MV-4-11 (cell line): ENCODE results near the gene OPRL1.

Experiments
- DNase-seq: peaks from one replicate; lab custom pipeline; 2025; lab: John Stamatoyannopoulos, UW

Gene OPRL1

DNA sequence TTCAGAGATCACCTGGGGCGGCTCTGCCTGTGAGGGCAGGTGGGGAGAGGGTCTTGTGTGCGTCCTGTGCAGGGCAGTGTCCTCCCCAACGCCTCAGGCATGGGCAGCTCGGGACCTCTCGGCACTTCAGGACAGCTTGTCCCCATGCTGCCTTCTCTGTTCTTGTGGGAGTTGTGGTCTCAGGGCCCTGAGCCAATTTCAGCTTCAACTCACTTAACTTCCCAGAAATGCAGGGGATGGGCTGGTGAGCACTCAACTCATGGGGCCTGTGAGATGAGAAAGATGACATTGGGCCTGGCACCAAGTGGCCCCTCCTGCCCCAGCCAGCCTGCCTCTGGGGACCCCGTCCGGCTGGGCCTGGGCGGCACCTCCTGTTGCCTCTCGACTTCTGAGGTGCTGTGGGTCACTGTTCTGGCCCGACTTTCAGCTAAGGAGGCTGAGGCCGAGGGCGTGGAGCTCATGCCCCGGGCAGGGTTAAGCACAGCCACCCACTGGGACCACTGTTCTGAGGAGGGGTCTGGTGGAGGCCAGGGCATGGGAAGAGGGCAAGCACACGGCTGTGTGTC is 7.3 kb upstream of the OPRL1 start:
- peak; percentile 25 for DNase-seq

DNA sequence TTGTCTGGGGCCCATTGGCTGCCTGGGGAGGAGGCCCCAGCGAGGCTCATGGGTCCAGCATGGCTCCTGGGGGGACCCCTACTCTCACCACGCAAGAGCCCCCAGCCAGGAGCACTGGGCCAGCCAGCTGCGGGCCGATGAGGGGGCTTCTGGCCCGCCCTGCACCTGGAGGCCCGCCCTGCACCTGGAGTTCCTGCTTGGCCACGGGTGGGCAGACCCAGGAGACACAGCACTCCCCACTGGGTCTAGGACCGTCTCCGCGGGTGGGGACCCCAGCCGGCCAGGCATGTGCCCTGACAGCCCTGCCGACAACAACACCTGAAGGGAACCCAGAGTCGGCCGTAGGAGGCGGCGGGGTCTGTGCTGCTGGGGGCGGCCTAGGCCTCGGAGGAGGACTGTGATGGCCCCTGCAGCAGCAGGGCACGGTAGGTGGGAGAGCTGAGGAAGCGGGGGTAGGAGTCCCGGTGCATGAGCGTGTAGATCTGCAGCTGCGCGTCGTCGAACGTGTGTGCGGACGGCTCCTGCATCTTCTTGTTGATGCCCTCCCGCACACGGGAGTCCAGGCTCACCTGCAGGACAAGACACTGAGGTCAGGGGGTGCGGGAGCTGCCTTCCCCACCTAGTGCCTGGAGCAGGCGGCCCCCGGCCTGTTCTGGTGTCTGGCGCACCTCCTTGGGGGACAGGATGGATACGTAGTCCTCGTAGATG is 6.3 kb upstream of the OPRL1 start:
- DNase-seq = no peak

DNA sequence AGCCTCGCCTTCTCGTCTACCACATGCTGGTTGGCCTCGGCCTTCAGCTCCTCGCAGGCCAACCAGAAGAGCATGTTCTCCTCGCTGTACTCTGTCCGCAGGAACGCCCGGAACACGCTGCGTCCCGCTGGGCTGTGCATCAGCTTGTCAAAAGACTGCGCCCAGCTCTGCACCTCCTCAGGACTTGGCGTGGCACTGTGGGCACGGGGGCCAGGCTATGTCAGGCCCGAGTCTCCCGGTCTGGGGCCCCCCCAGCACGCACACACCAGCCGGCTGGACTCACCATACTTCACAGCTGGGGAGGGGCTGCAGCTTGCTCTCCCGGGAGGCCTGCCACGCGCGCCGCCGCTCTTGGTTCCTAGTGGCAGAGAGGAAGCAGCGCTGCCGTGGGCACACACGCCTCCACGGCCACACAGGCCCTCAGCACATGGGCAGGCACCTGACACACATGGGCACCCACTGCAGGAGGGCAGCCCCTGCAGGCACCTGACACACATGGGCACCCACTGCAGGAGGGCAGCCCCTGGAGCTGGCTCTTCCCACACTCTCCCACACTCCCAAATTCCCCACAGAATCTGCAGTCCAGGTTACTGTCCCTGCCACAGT is 5.6 kb upstream of the OPRL1 start:
- DNase-seq = no peak

DNA sequence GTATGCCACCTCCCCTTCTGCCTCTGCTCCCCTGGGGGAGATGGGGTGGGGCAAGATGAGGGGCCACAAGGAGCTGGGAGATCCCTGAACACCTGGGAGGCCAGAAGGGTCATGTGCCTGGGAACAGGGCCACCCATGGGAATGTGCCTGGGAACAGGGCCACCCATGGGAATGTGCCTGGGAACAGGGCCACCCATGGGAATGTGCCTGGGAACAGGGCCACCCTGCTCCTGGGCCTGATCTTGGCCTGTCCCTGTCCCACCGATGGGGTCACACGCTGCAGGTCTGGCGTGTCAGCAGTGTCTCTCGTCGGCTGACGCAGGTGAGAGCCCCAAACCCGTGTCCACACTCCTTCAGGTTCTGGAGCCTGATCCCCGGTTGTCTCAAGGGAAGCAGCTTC is 4.9 kb upstream of the OPRL1 start:
- no peak for DNase-seq

DNA sequence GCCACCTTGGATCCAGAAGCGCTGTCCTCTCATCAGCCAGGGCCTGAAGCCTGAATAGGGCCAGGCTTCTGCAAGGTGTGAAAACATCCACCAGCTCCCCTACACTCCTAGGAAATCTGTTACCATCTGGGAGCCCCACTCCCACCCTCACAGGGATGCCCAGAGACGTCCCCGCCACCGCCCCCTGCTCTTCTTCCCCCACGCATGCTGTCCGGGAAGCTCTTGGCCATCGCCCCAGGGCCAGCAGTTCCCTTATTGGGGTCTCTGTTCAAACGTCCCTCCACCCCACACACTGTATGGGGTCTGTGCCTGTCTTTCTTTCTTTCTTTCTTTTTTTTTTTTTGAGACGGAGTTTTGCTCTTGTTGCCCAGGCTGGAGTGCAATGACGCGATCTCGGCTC is 4.3 kb upstream of the OPRL1 start:
- no peak for DNase-seq

DNA sequence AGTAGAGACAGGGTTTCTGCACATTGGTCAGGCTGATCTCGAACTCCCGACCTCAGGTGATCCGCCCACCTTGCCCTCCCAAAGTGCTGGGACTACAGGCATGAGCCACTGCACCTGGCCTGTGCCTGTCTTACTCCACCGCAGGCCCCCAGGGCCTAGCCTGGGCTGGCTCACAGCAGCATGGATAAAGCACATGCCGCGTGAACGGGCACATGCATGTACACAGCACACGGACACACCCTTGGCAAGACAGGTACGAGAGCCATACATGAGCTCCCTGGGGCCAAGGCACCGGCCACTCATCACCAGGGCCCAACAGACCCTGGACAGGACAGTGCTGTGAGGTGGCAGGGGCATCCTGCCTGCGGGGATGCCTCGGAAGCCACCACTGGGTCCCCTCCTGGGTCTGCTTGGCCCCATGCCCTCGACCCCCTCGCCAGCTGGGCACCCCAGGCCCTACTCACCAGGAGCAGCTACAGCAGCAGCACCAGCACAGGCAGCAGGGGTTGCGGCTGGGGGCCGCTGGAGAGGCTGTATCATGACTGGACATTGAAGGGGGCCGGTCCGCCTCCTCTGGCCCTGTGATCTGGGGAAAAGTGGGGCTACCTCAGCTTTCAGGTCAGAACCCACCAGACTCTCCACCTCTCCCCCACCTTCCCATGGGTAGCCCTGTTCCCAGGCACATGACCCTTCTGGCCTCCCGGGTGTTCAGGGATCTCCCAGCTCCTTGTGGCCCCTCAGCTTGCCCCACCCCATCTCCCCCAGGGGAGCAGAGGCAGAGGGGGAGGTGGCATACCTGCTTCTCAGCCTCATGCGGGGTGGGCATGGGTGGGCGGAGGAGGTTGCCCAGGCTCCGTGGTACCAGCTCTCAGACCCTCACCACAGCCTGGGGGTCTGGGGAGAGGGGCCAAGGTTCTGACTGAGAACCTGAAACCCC is 3.6 kb upstream of the OPRL1 start:
- no peak for DNase-seq

DNA sequence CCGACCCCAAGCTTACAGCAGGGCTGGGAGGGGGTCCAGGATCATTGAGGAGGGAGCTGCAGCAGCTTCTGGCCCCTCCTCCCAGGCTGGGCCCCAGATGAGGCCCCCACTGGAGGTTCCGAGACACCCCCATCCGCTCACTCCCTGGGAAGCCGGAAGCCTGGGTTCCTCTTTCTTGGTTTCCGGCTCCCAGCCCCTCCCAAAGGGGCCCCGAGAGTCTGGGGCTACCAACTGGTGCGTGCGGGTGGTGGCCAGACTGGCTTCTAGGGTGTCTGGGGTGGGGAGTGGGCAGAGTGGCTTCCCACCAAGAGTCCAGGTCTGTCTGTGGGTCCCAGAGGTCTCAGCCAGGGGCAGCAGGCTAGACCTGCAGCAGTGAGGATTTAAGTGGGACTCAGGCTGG is 2.8 kb upstream of the OPRL1 start:
- DNase-seq = peak; percentile 86

DNA sequence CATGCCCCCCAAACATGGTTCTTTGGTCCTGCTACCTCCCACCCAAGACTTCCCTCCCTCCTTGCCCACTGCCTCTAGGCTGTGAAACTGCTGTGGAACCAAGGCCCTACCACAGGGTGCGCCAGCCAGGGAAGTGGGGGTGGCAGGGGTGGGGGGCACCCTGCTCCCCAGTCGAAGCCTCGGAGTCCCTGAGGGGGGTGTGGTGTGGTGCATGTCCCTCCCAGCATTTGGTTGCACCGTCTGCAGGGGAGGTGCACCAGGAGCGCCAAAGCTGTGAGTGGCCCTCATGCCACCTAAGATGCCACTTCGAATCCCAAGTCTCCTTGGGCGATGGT is 2.4 kb upstream of the OPRL1 start:
- no peak for DNase-seq

DNA sequence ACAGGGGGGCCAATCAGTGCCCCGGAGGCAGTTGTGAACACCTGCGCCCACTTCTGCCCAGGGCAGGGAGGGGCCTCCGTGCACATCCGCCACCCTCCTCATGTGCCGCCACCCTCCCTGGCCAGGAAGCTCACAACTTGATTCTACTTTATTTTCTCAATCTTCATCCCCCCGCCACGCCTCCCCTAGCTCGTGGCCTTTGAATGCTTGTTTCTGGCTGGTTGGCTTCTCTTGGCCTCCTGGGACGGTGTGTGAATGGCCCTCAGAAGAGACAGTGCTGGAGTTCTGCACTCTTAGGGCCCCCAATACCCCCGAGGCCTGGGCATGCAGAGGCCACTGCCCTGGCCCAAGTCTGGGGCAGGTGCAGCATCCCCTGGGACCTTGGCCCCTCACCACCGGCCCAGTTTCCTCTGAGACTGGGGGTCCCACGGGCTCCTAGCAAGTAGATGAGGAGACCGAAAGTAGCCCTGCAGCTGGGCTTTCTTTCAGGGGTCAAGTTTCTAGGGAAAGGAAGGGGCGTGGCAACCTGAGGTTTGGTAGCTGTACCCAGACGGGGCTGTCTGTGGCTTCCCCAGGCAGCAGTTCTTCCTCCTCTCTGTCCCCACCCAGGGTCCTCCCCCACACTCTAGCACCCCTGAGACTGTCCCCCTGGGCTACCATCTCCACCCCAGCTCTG is 1.9 kb upstream of the OPRL1 start:
- peak; percentile 80 for DNase-seq

DNA sequence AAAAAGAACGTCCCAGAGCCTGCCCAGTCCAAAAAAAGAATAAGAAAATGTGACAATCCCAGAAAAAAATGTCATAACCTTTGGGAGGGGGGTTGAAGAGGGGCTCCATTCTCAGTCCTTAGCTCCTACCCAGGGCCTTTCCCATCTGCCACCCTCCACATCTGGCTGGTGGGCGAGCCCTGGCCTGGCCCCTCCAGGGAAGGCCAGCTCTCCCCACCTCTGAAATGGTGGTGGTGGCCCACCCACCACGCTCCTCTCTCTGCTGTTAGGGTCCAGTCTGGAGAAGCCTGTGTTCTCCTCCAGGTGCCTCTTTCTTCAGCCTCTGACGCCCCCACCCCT is 979 bp upstream of the OPRL1 start:
- DNase-seq = no peak

DNA sequence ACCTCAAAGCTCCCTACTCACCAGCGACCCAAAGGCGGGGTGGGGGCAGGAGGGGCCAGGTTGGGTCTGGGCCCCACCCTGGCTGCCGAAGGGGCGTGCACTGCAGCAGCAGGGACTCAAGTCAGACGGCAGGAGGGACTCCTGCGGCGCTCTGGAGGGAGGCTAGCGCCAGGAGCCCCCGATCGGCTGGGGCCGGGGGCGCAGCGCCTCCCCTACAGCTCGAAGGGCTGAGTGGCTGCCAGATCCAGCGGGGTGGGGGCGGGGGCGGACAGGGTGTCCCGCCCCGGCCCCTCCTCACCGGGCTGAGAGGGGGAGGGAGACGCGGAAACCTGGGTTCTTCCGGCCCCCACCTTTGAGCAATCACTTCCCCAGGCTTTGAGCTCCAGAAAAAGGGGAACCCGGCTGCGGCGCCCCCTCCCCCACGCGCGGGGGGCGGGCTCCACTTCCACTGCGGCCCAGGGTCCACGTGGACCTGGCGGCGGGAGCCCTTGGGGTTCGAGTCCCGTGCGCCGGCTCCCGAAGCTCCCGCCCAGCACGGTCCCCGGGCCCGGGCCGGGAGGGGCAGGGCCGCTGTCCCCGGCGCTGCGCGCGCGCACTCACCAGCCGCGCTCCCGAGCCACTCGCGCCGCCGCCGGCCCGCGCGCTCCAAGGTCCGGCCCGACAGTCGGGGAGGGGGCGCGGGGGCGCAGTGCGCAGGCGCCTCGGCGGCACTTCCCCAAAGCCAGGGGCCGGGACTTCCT is 439 bp upstream of the OPRL1 start, which contains the start of gene RGS19:
Gene RGS19, minus strand, starts transcription at position 246 of the 740 bp plus-strand sequence. CDS start 2,632 bp downstream, outside the sequence.
- peak; percentile 91 for DNase-seq

DNA sequence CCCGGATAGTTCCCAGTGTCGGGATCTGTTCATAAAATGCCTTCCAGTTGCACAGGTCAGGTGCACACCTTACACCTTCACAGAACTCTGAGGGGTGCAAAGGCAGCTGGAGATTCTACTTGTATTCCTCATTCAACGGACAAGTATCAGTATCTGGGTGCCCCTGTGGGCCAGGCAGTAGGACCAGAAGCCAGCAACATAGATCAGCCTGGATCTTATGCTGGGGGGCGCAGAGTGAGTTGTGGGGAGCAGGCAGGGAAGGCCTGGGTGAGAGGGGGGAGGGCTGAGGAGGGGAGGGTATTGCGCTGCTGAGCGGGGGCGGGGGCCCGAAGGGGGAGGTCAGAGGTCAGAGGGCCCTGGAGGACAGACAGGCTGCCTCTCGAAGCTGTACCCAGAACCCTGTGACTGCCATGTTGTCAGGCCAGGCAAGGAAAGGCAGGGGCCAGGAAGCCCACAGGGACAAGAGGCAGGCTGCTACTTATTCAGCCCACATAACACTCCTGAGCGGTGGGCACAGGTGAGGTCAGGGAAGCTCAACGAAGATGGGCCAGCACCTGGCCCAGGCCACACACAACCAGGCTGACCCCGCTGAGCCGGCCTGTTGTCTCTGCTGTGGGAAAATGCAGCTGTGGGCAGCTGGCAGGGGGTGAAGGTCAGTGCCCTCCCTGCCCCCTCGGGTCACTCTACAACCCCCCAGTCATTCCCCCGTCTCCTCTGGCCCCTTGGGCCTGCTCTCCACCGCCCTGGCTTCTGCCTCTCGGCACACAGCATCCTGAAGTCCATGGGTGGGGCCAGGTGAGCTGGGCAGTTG is 1.1 kb downstream of the OPRL1 start:
- no peak for DNase-seq

DNA sequence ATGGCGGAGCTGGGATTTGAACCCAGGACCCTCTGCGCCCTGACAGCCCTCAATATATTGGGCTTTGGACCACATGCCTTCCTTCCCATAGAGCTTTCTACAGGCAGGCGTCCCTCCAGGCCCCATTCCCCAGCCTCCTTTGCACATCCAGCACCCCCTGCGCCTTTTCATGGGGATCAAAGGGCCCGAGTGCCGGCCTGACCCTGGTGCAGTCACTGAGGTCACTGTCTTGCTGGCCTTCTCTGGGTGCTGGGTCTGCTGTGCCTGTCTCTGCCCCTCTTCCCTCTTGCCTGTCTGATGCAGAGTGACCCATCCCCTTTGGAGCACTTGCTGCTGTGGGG is 1.7 kb downstream of the OPRL1 start:
- no peak for DNase-seq

DNA sequence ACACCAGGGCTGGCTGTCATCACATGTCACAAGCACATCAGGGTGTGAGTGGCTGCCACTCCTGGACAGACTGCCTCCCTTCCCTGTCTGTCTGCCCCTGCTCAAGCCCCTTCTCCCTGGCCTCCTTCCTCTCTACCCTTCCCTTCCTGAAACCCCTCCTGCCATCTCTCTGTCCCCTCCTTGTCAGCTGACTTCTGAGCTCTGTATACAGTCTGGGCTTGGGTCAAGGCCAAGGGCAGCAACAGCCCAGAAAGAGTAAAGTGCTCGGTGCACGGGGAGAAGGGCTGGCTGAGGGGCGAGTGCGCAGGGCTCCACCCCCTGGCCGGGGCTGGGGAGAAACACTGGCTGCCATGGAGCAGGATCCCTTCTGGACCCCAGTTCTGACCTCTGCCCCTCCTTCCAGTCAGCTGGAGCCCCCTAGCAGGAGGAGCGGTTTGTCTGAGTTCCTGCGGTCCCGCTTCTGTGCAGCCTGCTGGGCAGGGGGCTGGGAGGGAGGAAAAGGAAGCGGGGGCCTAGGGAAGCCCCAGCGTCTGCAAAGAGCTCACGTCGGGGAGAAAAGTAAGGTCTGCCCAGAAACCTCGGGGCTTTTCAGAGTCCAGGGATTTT is 2.3 kb downstream of the OPRL1 start:
- no peak for DNase-seq

DNA sequence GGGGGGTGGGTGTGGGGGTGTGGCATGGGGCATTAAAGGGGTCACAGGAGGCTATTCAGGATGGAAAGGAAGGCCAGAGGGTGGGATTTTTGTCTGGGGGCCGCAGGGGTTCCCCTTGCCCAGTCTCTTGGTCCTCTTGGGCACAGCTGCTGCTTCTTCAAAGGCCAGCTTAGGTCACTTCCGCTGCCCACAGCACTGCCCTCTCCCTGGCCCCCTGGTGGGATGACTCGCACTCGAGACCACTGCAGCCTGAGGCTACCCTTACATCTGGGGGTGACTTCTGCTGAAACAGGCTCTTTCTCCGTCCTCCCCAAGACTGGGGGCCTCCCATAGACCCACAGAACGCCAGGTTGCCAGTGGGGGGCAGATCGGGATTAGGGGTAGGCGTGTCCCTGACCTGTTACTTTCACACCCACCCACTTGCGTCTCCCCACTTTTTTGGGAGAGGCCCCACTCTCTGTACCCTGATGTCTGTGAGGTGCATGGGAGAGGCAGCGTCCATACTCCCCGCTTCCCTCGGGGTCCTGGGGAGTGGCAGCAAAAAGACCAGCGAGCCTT is 3.0 kb downstream of the OPRL1 start:
- no peak for DNase-seq

DNA sequence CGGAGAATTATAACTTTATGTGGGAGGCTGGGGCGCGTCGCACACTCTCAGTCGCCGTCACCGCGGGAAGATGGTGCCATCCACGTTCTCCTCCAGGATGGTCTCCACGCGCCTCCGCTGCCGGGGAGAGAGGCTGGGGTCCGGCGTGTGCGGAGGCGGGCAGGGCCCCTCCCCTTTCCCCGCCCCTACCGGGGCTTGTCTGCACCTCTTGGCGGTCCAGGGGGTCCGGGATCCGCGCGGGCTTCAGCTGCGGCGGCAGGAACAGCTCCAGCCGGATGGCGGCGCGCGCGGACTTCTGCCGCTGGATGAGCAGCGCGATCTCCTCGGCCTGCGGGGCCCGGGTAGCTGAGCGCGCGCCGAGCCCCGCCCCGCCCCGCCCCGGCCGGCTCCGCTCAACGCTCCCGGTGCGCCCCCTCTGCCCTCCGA is 3.5 kb downstream of the OPRL1 start:
- peak; percentile 66 for DNase-seq

DNA sequence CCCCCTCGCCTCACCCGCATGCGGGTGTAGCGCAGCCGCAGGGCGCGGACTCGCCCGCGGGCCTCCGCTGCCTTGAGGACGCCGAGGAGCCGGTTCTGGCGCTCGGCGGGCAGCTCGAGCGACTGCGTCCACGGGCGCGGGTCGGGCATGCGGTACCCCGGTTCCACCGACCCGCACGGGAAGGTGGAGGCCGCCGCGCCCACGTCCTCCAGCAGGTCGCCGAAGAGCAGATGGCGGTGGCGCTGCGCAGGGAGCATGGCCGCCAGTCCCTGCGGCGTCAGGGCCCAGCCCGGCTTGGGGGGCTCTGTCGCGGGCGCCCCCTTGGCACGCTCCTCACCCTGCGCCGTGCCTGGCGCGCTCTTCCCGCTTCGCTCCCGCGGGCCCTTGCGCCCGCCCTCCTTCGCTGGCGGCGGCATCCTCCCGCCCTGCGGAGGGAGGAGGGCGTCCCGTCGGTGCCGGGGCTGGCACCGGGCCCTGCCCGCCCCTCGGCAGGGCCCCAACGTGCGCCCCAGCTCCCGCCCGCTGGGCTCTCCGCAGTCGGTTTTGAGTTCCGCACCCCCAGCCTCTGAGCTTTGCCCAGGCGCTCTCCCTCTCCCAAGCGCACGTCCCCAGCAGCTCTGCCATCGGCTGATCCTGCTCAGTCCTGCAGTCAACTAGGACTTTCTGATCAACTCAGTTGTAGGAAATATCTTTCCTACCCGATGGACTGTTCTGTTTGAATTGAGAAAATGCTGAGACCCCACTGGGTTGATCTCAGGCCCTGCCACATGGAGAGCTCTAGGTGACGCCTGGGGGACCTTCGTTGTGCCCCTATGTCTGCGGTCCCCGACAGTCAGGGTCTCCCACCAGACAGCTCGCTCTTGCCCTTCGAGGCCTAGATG is 4.2 kb downstream of the OPRL1 start, which contains the start of gene LKAAEAR1:
Gene LKAAEAR1, minus strand, starts transcription at position 595 of the 881 bp plus-strand sequence. Its CDS starts 179 bp downstream, at position 416.
- DNase-seq = no peak

DNA sequence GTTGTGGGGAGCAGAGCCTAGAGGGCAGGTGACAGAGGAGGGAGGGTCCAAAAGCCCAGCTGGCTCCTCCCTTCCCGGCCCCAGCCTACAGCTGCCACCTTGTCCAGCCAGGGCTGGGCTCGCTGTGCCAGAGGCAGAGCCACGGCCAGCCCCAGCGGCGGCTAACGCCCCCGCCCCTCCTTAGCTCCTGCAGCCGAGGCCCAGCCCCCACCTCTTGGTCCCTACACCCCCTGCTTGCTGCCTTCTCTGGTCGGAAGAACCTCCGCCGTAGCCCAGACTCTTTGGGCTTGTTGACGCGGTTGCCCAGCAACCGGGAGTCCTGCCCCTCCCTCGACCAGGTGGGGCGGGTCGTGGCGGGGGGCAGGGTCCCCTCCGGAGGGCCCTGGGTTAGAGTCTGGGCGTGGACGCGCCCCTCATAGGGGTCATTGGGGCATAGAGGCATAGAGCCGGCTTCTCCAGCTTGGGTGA is 4.8 kb downstream of the OPRL1 start:
- DNase-seq = no peak

DNA sequence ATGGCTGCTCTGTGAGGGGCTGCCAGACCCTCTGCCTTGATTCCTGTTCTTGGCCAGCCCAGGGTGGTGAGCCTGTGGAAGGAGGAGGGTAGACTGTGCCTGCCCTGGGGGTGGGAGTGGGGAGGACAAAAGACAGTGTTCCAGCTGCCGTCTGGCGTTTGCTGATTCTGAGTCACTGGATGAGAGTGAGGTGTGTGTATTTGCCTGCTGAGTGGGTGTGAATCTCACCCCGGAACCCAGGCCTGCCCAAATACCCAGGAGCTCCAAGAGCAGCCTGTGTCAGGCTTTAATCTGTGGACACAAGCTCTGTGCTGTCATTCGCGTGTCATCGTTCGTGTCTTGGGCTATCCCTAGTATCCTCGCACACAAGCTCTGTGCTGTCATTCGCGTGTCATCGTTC is 6.9 kb downstream of the OPRL1 start:
- no peak for DNase-seq
